HG03460 (cell line): ENCODE data around the gene ERMN.
"Not testable (repeated sequence)": the region's sequence is repeated elsewhere in the genome, so short reads cannot be mapped to it uniquely, and the experiment has no call there.

Source experiments
- ATAC-seq: cut with Tn5 transposase; IDR thresholded peaks from one replicate; pipeline ENCODE4 v1.9.1; 2021; ENCODE audit not compliant: unreplicated experiment

Gene ERMN

GRCh38 chr2:157301307-157301706 is 24.3 kb downstream of the ERMN start:
- no peak for ATAC-seq

GRCh38 chr2:157296958-157297357 is 28.7 kb downstream of the ERMN start:
- no peak for ATAC-seq

- ATAC-seq, result no peak
These were observed 29.1 kb downstream of the ERMN start for GRCh38 chr2:157296490-157296889.

GRCh38 chr2:157292853-157293252 is 32.8 kb downstream of the ERMN start:
- no peak for ATAC-seq

GRCh38 chr2:157291018-157291417 is 34.6 kb downstream of the ERMN start:
- ATAC-seq, result no peak

GRCh38 chr2:157290525-157290924 is 35.1 kb downstream of the ERMN start:
- no peak for ATAC-seq

- no peak for ATAC-seq
These were observed 38.5 kb downstream of the ERMN start for GRCh38 chr2:157287160-157287559.

GRCh38 chr2:157283468-157283867 is 42.2 kb downstream of the ERMN start:
- ATAC-seq, result no peak

GRCh38 chr2:157281316-157281715 is 44.3 kb downstream of the ERMN start:
- ATAC-seq, result no peak

GRCh38 chr2:157279311-157279710 is 46.3 kb downstream of the ERMN start:
- not testable (repeated sequence) for ATAC-seq

- no peak for ATAC-seq
These were observed 53.9 kb downstream of the ERMN start for GRCh38 chr2:157271590-157272203.

GRCh38 chr2:157269922-157270321 is 55.7 kb downstream of the ERMN start:
- peak; percentile 52 for ATAC-seq

- no peak for ATAC-seq
These were observed 56.6 kb downstream of the ERMN start for GRCh38 chr2:157269060-157269459.
